Fibroblast of lung (primary cell): ENCODE measurements around the gene OAF. TPM values are rescaled to one million over a fixed set of nuclear protein-coding genes. Genes with fewer than 3 reads are reported as not detected.

Source experiments
- DNase-seq, 2 donors: peaks; one replicate each; pipeline versions ENCODE4 v3.0.0 to v3.0.0-alpha.2; 2010; ENCODE audit warnings: low read depth in 2 of 2
- H2AFZ ChIP-seq: 2 replicates; pipeline ENCODE4 v1.5.1; 2012; ENCODE audit warnings: low read length, control low read depth, inconsistent platforms
- H3K27ac ChIP-seq: 2 replicates; pipeline ENCODE4 v1.5.1; 2011; ENCODE audit warnings: low read length, control low read depth; ENCODE audit not compliant: insufficient read depth
- H3K27me3 ChIP-seq: 2 replicates; pipeline ENCODE4 v1.5.1; 2011; ENCODE audit warnings: mild to moderate bottlenecking, low read length; ENCODE audit not compliant: control insufficient read depth, insufficient read depth
- H3K36me3 ChIP-seq: 2 replicates; pipeline ENCODE4 v1.5.1; 2011; ENCODE audit warnings: low read length; ENCODE audit not compliant: control insufficient read depth, insufficient read depth
- H3K4me1 ChIP-seq: 2 replicates; pipeline ENCODE4 v1.5.1; 2011; ENCODE audit warnings: low read length; ENCODE audit not compliant: control insufficient read depth, insufficient read depth; ENCODE audit errors: extremely low read depth
- H3K4me2 ChIP-seq: 2 replicates; pipeline ENCODE4 v1.5.1; 2011; ENCODE audit warnings: low read length, control low read depth; ENCODE audit not compliant: insufficient read depth; ENCODE audit errors: extremely low read depth
- H3K4me3 ChIP-seq, 4 experiments: fragments of 200-600 bp in 1 of 4; sonication (generic) in 1 of 4; replicated peaks in 1 of 4; 2 replicates each; pipeline ENCODE4 v1.5.1; 2011 to 2016; ENCODE audit warnings: low read length in 4 of 4, low read depth in 3 of 4, mild to moderate bottlenecking in 3 of 4, control low read depth in 2 of 4, inconsistent platforms in 1 of 4, mixed read lengths in 1 of 4; ENCODE audit not compliant: insufficient read depth in 1 of 4; ENCODE audit errors: control extremely low read depth in 1 of 4
- H3K79me2 ChIP-seq: 2 replicates; pipeline ENCODE4 v1.5.1; 2012; ENCODE audit warnings: mild to moderate bottlenecking, low read length, inconsistent platforms; ENCODE audit not compliant: control insufficient read depth, insufficient read depth
- H3K9ac ChIP-seq: 2 replicates; pipeline ENCODE4 v1.5.1; 2011; ENCODE audit warnings: mild to moderate bottlenecking, low read length, control low read depth; ENCODE audit not compliant: insufficient read depth
- H3K9me3 ChIP-seq: 2 replicates; pipeline ENCODE4 v1.5.1; 2012; ENCODE audit warnings: low read depth, low read length; ENCODE audit not compliant: control insufficient read depth, insufficient read depth
- H4K20me1 ChIP-seq: 2 replicates; pipeline ENCODE4 v1.5.1; 2011; ENCODE audit warnings: low read length; ENCODE audit not compliant: control insufficient read depth, insufficient read depth; ENCODE audit errors: extremely low read depth
- CTCF ChIP-seq, 2 donors: IDR thresholded peaks in 1 of 2; conservative IDR thresholded peaks in 1 of 2; 1 replicate in 1 of 2; 2 replicates in 1 of 2; pipeline ENCODE4 v1.5.1; 2011 to 2012; ENCODE audit warnings: low read length in 2 of 2, control low read depth in 1 of 2, inconsistent platforms in 1 of 2, low read depth in 1 of 2, mild to moderate bottlenecking in 1 of 2
- EZH2 ChIP-seq: IDR thresholded peaks from 2 replicates; pipeline ENCODE4 v1.5.1; 2012; ENCODE audit warnings: low read length, control low read depth, mild to moderate bottlenecking; ENCODE audit errors: missing control alignments
- polyA plus RNA-seq, 2 donors: library from polyadenylated mRNA; depleted of rRNA in 1 of 2; stranded (reverse) in 1 of 2; unstranded in 1 of 2; fragments of >200 nt; gene quantifications; 2 replicates each; pipeline ENCODE4 v1.2.1, GENCODE V29; 2011 to 2012; ENCODE audit warnings: missing spikeins in 1 of 2
- total RNA-seq: library from RNA; depleted of rRNA; stranded (reverse); fragments of >200 nt; gene quantifications from 2 replicates; pipeline ENCODE4 v1.2.1, GENCODE V29; 2014

The OAF gene
- total and polyA plus RNA-seq, 2 donors (not counting 1 experiment from before 2014, with no cell fraction given), result 20.0 to 22.7 TPM

DNA sequence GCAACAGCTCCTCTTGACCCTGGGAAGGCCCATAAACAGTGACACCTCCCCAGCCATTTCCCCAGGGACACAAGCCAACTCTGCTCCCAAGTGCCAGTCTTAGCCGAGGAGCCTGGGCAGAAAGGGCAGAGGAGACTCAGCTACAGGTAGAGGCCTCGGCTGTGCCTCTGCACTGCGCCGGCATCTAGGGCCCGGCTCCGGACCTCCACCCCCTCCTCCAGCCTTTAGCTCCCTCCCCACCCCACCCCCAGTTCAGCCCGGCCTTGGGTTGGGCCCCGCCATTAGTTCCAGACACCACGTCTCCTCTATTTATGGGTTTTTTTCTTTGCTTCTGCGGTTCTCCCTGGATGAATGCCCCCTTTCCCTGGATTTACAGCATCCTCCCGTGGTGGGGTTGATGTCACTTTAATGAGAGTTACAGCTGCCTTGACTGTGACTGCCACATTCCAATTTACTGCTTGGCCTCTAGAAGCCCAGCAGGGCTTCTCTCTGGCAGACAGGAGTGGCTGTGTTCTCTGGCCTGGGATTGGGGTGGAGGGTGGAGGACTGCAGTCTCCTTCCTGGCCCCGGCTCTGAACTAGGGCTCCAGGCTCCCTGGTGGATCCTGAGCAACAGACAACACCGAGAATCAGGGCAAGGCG is 13.5 kb upstream of the OAF start:
- Histone ChIP-seq H3K27ac (no peak overlapping the region), H2AFZ (no peak overlapping the region), H3K36me3 (no peaks in the 10 kb centered on the region), H3K4me3 (no peak overlapping the region), H3K27me3 (peaks cover 23% of the 10 kb centered on the region), H3K9ac (no peak overlapping the region), H3K79me2 (no peaks in the 10 kb centered on the region), H3K4me2 (no peak overlapping the region), H4K20me1 (no peaks in the 10 kb centered on the region), H3K4me1 (no peaks in the 10 kb centered on the region), H3K9me3 (no peaks in the 10 kb centered on the region)
- DNase-seq, result no peak
- no peak for TF ChIP-seq EZH2
- TF ChIP-seq CTCF (conservative IDR thresholded peaks at IDR 0.05 in 1 of 2, IDR thresholded peaks at IDR 0.05 in 1 of 2; ENCODE audit: low read depth in 1 of 2, low read length in 2 of 2), result no peak

DNA sequence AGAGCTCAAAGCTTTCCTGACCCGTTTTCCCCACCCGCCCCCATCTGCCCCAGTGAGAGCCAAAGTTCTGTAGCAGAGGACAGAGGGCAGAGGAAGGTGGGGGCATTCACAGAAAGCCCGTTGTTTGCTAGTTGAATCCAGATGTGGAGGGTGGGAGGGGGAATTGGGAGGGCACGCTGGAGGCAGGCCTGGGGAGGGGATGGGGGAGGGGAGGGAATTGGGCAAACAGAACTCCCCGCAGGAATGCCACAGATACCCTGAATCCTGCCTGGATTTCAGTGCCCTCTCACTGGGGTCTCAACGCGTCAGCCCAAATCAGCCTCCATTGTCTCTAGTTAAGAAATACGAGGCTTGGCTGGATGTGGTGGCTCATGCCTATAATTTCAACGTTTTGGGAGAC is 12.9 kb upstream of the OAF start:
- DNase-seq, result no peak
- Histone ChIP-seq H3K27me3 (peaks cover 19% of the 10 kb centered on the region), H2AFZ (no peak overlapping the region), H3K36me3 (no peaks in the 10 kb centered on the region), H3K4me3 (no peak overlapping the region), H3K4me2 (no peak overlapping the region), H3K4me1 (no peaks in the 10 kb centered on the region), H3K9ac (no peak overlapping the region), H4K20me1 (no peaks in the 10 kb centered on the region), H3K79me2 (no peaks in the 10 kb centered on the region), H3K9me3 (no peaks in the 10 kb centered on the region), H3K27ac (no peak overlapping the region)
- no peak for TF ChIP-seq CTCF (conservative IDR thresholded peaks at IDR 0.05 in 1 of 2, IDR thresholded peaks at IDR 0.05 in 1 of 2; ENCODE audit: low read depth in 1 of 2, low read length in 2 of 2)

- Histone ChIP-seq H3K4me2 (no peak overlapping the region), H3K9ac (no peak overlapping the region), H3K79me2 (no peaks in the 10 kb centered on the region), H3K27ac (no peak overlapping the region), H2AFZ (no peak overlapping the region), H3K36me3 (no peaks in the 10 kb centered on the region), H4K20me1 (no peaks in the 10 kb centered on the region), H3K4me3 (no peak overlapping the region), H3K27me3 (peaks cover 15% of the 10 kb centered on the region), H3K9me3 (no peaks in the 10 kb centered on the region), H3K4me1 (no peaks in the 10 kb centered on the region)
- DNase-seq, result no peak
- no peak for TF ChIP-seq EZH2
- TF ChIP-seq CTCF (conservative IDR thresholded peaks at IDR 0.05 in 1 of 2, IDR thresholded peaks at IDR 0.05 in 1 of 2; ENCODE audit: low read depth in 1 of 2, low read length in 2 of 2), result no peak
Observed at GRCh38 chr11:120198403-120198786, 12.4 kb upstream of the OAF start.
